Panc1 (cell line): ENCODE data around the gene MTMR2. TPM values are rescaled to one million over a fixed set of nuclear protein-coding genes. Genes with fewer than 3 reads are reported as not detected.

Source experiments
- ATAC-seq: fragments of 200-7000 bp; cut with Tn5 transposase; 2 replicates; pipeline ENCODE4 v1.9.1; 2020; ENCODE audit warnings: mild to moderate bottlenecking, moderate library complexity
- BruUV-seq: library from RNA; stranded (reverse); fragments of 400-500 nt; replicated peaks from 2 replicates; lab custom pipeline; 2021; lab: Mats Ljungman, UMichigan
- CTCF ChIA-PET: fragments of 300-600 bp; sonication (Branson Sonifier 250); formaldehyde crosslinking; loops from one replicate; lab custom pipeline; 2022; ENCODE audit warnings: antibody characterized with exemption; lab: Charles Lee
- POLR2A ChIA-PET: fragments of 300-600 bp; sonication (Branson Sonifier 250); formaldehyde crosslinking; loops from one replicate; lab custom pipeline; 2022; ENCODE audit warnings: antibody characterized with exemption; lab: Charles Lee
- DNase-seq: peaks from one replicate; pipeline ENCODE4 v3.0.0-alpha.2; 2010; ENCODE audit warnings: low read depth, low spot score
- H3K27ac ChIP-seq: 2 replicates; pipeline ENCODE4 v1.5.1; 2011; ENCODE audit warnings: mild to moderate bottlenecking, low read length, inconsistent platforms
- H3K27me3 ChIP-seq: fragments of 200-500 bp; sonication (Bioruptor generic); 2 replicates; pipeline ENCODE4 v1.6.0; 2014; ENCODE audit warnings: low read length, inconsistent platforms; ENCODE audit not compliant: control insufficient read depth, insufficient read depth
- H3K36me3 ChIP-seq: fragments of 200-500 bp; sonication (Bioruptor generic); 2 replicates; pipeline ENCODE4 v1.5.1; 2014; ENCODE audit warnings: inconsistent platforms, mild to moderate bottlenecking, low read length, moderate library complexity; ENCODE audit not compliant: control insufficient read depth, insufficient read depth
- H3K4me1 ChIP-seq: 2 replicates; pipeline ENCODE4 v1.5.1; 2011; ENCODE audit warnings: inconsistent platforms, mild to moderate bottlenecking, low read length, moderate library complexity; ENCODE audit not compliant: control insufficient read depth, insufficient read depth
- H3K4me3 ChIP-seq, 2 experiments: 2 replicates each; pipeline ENCODE4 v1.5.1; 2011 to 2012; ENCODE audit warnings: low read depth in 2 of 2, low read length in 2 of 2, mild to moderate bottlenecking in 2 of 2, inconsistent platforms in 1 of 2, moderate library complexity in 1 of 2
- H3K9me3 ChIP-seq: fragments of 200-500 bp; sonication (Bioruptor generic); 2 replicates; pipeline ENCODE4 v1.5.1; 2014; ENCODE audit warnings: low read depth, mild to moderate bottlenecking, inconsistent platforms, low read length, moderate library complexity; ENCODE audit not compliant: control insufficient read depth, insufficient read depth
- CTCF ChIP-seq: fragments of 450-650 bp; IDR thresholded peaks from 2 replicates; pipeline ENCODE4 v1.5.1; 2017; ENCODE audit warnings: mild to moderate bottlenecking
- POLR2AphosphoS5 ChIP-seq: IDR thresholded peaks from 2 replicates; pipeline ENCODE4 v1.6.1; 2012; ENCODE audit warnings: mild to moderate bottlenecking, low read depth, low read length, moderate library complexity
- REST ChIP-seq, 2 experiments: IDR thresholded peaks; 2 replicates each; pipeline ENCODE4 v1.6.1; 2011 to 2012; ENCODE audit warnings: low read depth in 2 of 2, control low read depth in 1 of 2, low read length in 1 of 2, mild to moderate bottlenecking in 1 of 2, moderate library complexity in 1 of 2; ENCODE audit not compliant: insufficient read depth in 1 of 2
- SIN3A ChIP-seq: IDR thresholded peaks from 2 replicates; pipeline ENCODE4 v1.6.1; 2012; ENCODE audit warnings: low read depth, mild to moderate bottlenecking, low read length, moderate library complexity, borderline replicate concordance; ENCODE audit not compliant: insufficient read depth
- TCF7L2 ChIP-seq: IDR thresholded peaks from 2 replicates; pipeline ENCODE4 v1.6.1; 2011; ENCODE audit warnings: mild to moderate bottlenecking, low read depth, low read length, inconsistent platforms
- in situ Hi-C: cut with HindIII; loops from 2 replicates; pipeline ENCODE4 v1.10.0; 2016; ENCODE audit warnings: low sequenced_read_pairs, low pct_unique_long_range_greater_than_20kb
- intact Hi-C: fragments of 100-400 bp; cut with micrococcal nuclease; formaldehyde crosslinking; loops from one replicate; pipeline ENCODE4 v1.10.0; 2022; ENCODE audit not compliant: unreplicated experiment
- total RNA-seq: library from RNA; stranded (reverse); gene quantifications from one replicate; pipeline ENCODE4 v1.2.1, GENCODE V29; 2021; ENCODE audit not compliant: unreplicated experiment

Gene MTMR2
- total RNA-seq, 1 experiment from 2014 or later, result 44.8 TPM

GRCh38 chr11:95919514-95919913 lies 4.4 kb downstream of the MTMR2 start:
- TF ChIP-seq SIN3A, result no peak
- no peak for TF ChIP-seq POLR2AphosphoS5
- TF ChIP-seq REST (IDR thresholded peaks at IDR 0.05; ENCODE audit: insufficient read depth in 1 of 2, low read depth in 2 of 2, low read length in 1 of 2), result no peak
- TF ChIP-seq CTCF, result no peak
- no peak for TF ChIP-seq TCF7L2
- Histone ChIP-seq H3K36me3 (no peaks in the 10 kb centered on the region; the same call in 1 of the 2 replicates), H3K4me1 (peaks cover 11% of the 10 kb centered on the region), H3K27me3 (no peaks in the 10 kb centered on the region), H3K4me3 (no peak overlapping the region), H3K9me3 (no peaks in the 10 kb centered on the region), H3K27ac (no peak overlapping the region)
- ATAC-seq (no peak), DNase-seq (no peak)
- CTCF ChIA-PET, result interaction anchor here (0.7 kb wide), 1 partner anchor 474 kb away, joined by 3 read pairs; no protein-coding TSS in a partner anchor
- intact Hi-C loops, result no loop called here
- POLR2A ChIA-PET, result no interaction called here
- no TSS peak for BruUV-seq
- in situ Hi-C loops, result no loop called here

GRCh38 chr11:95918720-95919119 lies 5.2 kb downstream of the MTMR2 start:
- Histone ChIP-seq H3K27me3 (no peaks in the 10 kb centered on the region), H3K36me3 (no peaks in the 10 kb centered on the region), H3K9me3 (no peaks in the 10 kb centered on the region), H3K4me3 (no peak overlapping the region), H3K4me1 (peaks cover 10% of the 10 kb centered on the region), H3K27ac (no peak overlapping the region)
- in situ Hi-C loops (no loop called here), intact Hi-C loops (no loop called here)
- CTCF ChIA-PET, result no interaction called here
- no peak for ATAC-seq
- TF ChIP-seq CTCF, result no peak
- no peak for DNase-seq
- no TSS peak for BruUV-seq
- POLR2A ChIA-PET, result no interaction called here
